ENCODE data around the gene ASB15. TPM values are rescaled to one million over a fixed set of nuclear protein-coding genes. Genes with fewer than 3 reads are reported as not detected.

Gene ASB15
- total RNA-seq, 1 donor from 2014 or later = not detected

- no peak for DNase-seq (ENCODE audit: low spot score)
Measured at GRCh38 chr7:123663200-123663599, 61.6 kb downstream of the ASB15 start.

DNA sequence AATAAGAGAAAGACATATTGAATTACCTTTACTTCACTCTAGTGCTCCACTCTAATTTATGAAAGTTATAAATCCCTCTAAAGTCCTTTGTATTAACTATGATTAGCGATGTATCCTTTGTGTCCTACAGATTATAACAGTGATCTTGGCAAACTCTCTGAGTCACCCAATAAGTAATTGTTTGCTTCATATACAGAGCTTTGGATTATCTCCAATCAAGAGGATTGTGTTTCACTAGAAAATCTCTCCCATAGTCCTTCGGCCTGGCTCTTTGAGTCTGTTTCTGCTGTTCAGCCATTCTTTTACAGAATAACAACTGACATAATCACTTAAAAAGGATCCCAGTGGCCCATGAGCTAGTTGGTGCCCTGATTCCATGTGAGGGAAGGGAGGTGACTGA, 63.5 kb downstream of the ASB15 start:
- DNase-seq (ENCODE audit: low spot score) = no peak

DNA sequence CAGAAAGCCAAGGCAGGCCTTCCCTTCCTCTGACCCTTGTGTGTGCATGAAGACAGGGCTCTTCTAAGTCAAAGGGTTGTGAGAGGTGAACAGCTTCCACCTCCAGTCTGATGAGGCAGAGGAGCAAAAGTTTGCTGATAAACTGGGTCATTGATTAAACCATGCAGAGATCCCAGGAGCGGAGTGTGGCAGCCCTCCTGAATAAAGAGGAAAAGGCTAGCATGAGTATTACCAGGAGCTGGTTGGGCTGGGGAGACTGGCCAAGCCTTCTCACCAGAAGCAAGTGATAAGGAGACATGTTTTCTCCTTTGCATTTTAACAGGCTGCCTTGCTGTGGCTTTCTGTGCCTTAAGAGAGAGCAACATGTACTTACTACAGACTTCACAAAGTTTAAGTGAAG, 64.3 kb downstream of the ASB15 start:
- DNase-seq (ENCODE audit: low spot score) = no peak

- no peak for DNase-seq (ENCODE audit: low spot score)
Measured at GRCh38 chr7:123666492-123666891, 64.9 kb downstream of the ASB15 start.

GRCh38 chr7:123669485-123669884, 67.9 kb downstream of the ASB15 start:
- no peak for DNase-seq (ENCODE audit: low spot score)

GRCh38 chr7:123673137-123673732, 71.6 kb downstream of the ASB15 start:
- no peak for DNase-seq (ENCODE audit: low spot score)

DNA sequence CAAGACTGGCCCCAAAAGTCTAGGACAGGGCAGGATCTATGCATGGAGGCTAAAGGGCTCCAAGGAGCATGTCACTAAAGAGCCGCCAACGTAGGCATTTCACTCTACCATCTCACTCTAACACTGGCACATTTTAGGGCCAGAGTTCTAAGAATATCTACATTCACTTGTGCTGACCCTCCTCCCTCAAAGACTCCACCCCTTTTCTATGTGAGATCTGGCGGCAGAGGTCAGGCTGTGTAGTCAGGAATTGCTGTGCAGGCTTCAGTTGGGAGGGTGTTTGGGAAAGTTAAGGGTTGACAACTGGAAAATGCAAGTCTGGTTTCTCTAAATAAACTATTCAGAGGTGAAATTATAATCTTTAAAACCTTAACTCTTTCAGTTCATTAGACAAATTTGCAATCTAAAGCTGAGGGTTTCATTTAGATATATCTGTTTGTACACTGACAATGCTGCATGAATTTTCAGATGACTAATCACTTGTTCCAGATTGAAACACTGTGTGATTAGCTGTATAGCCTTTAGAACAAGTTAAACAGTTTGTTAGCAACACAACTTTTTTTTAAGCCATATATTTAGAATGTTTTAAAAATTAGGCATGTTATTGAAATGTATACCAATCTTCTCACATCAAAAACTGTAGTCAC, 72.3 kb downstream of the ASB15 start:
- no peak for DNase-seq (ENCODE audit: low spot score)

DNA sequence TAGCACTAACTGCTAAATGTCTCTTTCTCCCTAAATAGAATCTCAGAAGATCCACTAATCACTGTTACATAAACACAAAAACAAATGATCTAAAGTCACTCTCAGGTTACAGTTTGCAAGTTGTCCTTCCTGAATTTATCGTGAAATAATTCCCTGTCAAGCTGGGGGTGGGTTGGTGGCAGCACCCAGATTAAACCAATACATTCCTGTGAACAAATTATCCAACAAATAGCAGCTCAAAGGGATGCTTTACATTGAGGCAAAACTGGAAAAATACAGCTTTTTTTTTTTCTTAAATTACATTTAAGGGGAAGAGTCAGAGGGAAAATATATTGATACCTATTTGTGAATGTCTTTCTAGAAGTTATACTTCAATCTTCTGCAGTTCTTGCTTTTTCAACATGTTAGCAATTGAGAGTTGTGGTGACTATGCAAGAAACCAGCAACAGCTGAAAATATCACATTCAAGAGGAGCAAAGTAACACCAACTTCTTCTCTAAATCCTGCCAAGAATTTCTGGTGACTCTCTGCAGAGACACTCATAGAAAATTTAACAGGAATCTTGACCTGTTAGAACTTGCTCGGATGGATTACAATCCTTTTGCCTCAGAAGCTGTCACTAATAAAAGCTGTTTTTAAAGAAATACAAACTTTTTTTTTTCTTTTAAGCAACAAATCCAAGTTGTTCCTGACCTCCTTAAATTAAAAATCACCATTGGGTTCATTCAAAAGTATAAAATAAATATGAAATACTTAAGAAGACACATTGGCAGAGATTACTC, 73.0 kb downstream of the ASB15 start:
- DNase-seq (ENCODE audit: low spot score) = no peak

DNA sequence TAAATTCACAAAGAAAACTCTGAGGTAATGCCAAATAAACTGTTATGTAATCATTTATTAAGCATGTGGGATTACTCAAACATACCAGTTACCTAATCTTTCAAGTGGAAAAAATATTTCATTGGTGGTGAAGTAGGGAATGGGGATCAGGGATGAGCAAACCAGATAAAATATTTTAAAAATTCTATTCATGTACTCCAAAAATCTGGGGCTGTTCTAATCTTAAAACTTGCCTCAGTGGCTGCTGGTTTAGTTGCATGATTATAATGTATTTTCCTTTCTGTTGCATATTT, 73.5 kb downstream of the ASB15 start:
- DNase-seq (ENCODE audit: low spot score) = no peak

GRCh38 chr7:123677061-123677715, 75.6 kb downstream of the ASB15 start:
- no peak for DNase-seq (ENCODE audit: low spot score)

- no peak for DNase-seq (ENCODE audit: low spot score)
Measured at GRCh38 chr7:123679614-123680013, 78.0 kb downstream of the ASB15 start.

DNA sequence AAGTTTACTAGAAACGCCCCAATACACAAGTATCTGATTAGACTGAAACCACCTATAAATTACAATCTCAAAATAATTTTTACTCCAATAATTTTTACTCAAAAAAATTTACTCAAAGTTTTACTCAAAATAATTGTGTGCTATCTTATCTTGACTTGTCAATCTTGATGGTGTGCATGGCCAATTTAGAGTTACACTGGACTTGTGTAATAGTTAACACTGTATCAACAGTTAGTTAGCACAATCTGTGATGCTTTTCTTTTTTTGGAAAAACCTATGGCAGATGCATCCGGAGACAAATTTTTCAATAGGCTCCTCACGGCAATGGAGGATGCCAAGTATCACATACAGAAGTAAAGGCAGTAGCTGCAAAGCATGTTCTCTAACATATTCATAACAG, 79.0 kb downstream of the ASB15 start:
- DNase-seq (ENCODE audit: low spot score) = no peak

DNA sequence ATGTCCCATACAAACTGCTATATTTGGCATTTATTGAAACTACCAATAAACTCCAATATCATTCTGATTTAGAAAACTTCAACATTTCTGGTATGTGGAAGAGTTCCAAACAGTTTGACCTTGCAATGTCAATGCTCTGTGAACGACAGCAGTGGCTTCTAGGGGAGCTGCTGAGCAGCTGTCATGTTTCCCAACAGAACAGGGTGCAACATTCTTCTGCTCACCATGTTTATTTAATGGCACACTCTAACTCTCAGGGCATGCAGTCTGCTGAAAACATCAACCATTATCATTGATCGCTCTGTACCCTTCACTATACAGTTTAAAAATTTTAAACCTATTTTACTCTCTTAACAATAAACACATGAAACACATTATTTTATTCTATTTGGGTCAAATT, 79.9 kb downstream of the ASB15 start:
- no peak for DNase-seq (ENCODE audit: low spot score)

- no peak for DNase-seq (ENCODE audit: low spot score)
Measured at GRCh38 chr7:123682690-123683089, 81.1 kb downstream of the ASB15 start.

- DNase-seq (ENCODE audit: low spot score) = no peak
Measured at GRCh38 chr7:123687161-123687560, 85.5 kb downstream of the ASB15 start.

GRCh38 chr7:123687727-123688126, 86.1 kb downstream of the ASB15 start:
- no peak for DNase-seq (ENCODE audit: low spot score)

Other genes with a start within 250 kb of the ASB15 start
- 2.9 TPM for gene IQUB, start 67.2 kb upstream of the ASB15 start, total RNA-seq
- gene NDUFA5, start 44.0 kb upstream of the ASB15 start, total RNA-seq = 95.2 TPM
- gene LMOD2, start 54.0 kb downstream of the ASB15 start, total RNA-seq = not detected
- gene WASL, start 147.2 kb downstream of the ASB15 start, total RNA-seq = 57.0 TPM
- gene HYAL4, start 243.3 kb downstream of the ASB15 start, total RNA-seq = not detected